Lower leg skin (tissue), 3 donors: ENCODE results near the gene POC1A.

ENCODE experiments used
- POLR2A ChIP-seq, 2 donors: fragments of 450-650 bp; IDR thresholded peaks; one replicate each; pipeline ENCODE4 v1.6.1; 2016 to 2017; ENCODE audit warnings: antibody characterized with exemption in 2 of 2, mild to moderate bottlenecking in 1 of 2, moderate library complexity in 1 of 2
- TF ChIP-seq, protein P1 (sequence below), 3 donors: fragments of 450-650 bp; IDR thresholded peaks; one replicate each; pipeline ENCODE4 v1.5.1; 2016; ENCODE audit warnings: antibody characterized with exemption in 3 of 3, mild to moderate bottlenecking in 3 of 3, moderate library complexity in 2 of 3

DNA sequence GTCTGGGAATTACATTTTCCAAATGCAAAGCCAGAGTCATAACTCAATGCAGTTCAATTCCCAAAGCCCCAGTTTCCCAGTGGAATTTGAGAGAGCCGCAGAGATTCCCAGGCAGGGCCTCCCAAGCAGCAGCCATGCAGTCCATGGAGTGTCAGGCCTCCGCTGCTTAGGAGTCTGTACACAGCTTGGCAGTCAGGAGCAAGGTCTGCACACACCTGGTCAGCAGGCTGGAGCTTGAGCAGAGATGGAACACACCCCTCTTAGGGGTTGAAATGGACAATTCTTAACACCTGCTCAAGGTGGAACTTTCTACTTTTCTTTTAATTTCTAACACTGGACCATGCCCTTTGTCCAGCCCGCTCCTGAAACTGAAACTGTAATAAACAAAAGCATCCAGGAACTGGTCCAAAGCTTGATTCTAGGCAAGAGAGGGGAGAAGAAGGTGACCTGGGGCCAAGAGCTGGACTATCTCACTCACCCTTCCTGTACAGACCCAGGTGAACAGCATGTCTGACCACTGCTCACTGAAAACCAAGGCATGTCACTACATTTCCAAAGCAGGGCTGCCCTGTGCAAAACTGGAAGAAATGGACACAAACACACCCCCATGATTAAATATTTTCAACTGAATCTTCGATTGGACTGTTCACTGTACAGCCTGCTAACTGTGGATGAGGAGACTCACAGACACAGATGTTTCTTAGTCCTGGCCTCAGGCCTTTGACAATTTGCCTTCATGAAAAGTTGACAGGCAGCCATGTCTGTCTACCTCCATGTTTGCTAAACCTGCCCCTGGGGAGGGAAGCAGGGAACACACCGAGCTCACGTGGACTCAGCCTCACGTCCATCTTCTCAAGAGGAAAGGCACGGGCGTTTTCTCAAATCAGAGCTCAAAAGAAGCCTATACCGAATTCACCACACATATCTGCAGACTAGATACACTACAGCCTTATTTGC lies 49.3 kb downstream of the POC1A start:
- TF ChIP-seq, protein P1, sequence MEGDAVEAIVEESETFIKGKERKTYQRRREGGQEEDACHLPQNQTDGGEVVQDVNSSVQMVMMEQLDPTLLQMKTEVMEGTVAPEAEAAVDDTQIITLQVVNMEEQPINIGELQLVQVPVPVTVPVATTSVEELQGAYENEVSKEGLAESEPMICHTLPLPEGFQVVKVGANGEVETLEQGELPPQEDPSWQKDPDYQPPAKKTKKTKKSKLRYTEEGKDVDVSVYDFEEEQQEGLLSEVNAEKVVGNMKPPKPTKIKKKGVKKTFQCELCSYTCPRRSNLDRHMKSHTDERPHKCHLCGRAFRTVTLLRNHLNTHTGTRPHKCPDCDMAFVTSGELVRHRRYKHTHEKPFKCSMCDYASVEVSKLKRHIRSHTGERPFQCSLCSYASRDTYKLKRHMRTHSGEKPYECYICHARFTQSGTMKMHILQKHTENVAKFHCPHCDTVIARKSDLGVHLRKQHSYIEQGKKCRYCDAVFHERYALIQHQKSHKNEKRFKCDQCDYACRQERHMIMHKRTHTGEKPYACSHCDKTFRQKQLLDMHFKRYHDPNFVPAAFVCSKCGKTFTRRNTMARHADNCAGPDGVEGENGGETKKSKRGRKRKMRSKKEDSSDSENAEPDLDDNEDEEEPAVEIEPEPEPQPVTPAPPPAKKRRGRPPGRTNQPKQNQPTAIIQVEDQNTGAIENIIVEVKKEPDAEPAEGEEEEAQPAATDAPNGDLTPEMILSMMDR (IDR thresholded peaks at IDR 0.05) = no peak
- TF ChIP-seq POLR2A (IDR thresholded peaks at IDR 0.05) = no peak
